Ishikawa (cell line): Measurements from ENCODE around the gene PADI1.

Source experiments
- CEBPB ChIP-seq: IDR thresholded peaks from 2 replicates; pipeline ENCODE4 v1.6.1; 2012
- EP300 ChIP-seq: IDR thresholded peaks from 2 replicates; pipeline ENCODE4 v1.6.1; 2012; ENCODE audit warnings: borderline replicate concordance
- RAD21 ChIP-seq: IDR thresholded peaks from 2 replicates; pipeline ENCODE4 v1.6.1; 2012; ENCODE audit warnings: low read depth
- YY1 ChIP-seq: IDR thresholded peaks from 2 replicates; pipeline ENCODE4 v1.6.1; 2012; ENCODE audit warnings: low read depth
- ZBTB7A ChIP-seq: IDR thresholded peaks from 2 replicates; pipeline ENCODE4 v1.6.1; 2012; ENCODE audit warnings: low read depth

DNA sequence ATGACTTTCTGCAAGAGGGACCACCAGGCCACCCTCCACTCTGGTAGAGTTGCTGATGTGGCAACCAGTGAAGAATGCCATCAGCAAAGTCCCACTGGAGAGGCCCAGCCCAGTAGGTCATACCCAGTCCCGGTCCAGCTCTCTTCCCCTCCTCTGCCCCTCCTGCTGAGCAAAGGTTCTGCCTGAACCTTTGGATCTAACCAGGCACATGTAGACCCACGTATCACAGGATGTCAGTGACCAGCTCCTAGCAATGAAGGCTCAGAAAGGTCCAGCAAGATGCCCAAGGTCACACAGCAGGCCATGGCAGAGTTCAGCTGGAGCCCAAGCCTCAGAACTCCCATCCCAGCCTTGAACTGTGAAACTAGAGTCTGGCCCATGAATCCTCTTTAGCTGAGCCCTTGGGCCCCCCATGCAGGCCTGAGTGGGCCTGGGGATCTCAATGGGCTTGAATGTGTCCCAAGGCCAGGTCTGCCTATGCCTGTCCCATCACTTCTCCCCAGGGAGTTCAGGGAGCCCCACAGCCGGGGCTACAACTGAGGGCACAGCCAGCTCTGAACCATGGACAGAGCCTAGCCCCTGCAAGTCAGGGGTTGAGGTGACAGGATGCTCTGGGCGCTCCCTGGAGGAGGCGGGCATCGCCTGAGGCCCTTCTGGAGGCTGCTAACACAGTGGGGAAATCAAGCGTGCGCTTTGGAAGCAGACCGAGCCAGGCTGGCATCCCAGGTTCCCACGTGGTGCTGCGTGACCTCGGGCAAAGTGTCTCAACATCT, 21.4 kb upstream of the PADI1 start:
- TF ChIP-seq CEBPB (no peak), EP300 (no peak), YY1 (no peak), ZBTB7A (no peak), RAD21 (no peak)
